Retina (tissue), 1 donor: ENCODE measurements around the gene RPS6KA1.
"Not testable (repeated sequence)": the region's sequence is repeated elsewhere in the genome, so short reads cannot be mapped to it uniquely, and the experiment has no call there.

Experiments used
- DNase-seq: peaks from one replicate; pipeline ENCODE4 v3.0.0-alpha.2; 2016

RPS6KA1 gene

DNA sequence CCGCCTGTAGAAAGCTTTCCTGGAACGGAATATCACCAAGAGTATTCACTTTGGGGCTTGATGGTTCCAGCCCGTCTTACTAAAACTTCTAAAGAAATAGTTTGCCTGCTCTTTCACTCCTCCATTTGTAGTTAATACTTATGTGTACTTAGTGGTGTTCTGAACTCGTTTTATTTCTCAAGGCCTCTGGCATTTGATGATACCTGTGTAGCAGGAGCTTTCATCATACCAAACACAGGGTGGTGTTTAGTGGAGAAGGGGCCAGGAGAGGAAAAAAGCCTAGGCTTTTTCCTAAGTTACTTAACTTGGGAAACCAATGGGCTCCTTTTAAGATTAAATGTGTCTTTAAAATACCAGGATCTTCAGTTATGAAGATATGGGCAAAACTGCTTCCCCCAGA, 74.3 kb downstream of the RPS6KA1 start:
- no peak for DNase-seq

DNA sequence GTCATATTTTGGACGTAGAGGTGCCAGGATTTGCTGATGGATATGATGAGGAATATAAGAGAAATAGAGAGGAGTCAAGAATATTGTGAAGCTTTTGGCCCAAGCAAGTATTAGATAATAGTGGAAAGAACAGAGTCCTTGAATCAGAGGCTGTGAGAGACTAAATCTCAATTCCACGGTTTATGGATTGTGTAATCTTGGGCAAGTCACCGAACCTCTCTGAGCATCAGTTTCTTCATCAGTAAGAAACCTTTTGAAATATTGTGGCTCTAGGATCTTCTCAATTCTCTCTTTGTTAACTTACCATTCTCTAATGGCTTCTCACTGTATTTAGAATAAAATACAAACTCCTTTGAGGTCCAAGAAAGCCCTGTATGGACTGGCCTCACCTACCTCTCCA, 77.6 kb downstream of the RPS6KA1 start:
- no peak for DNase-seq

DNA sequence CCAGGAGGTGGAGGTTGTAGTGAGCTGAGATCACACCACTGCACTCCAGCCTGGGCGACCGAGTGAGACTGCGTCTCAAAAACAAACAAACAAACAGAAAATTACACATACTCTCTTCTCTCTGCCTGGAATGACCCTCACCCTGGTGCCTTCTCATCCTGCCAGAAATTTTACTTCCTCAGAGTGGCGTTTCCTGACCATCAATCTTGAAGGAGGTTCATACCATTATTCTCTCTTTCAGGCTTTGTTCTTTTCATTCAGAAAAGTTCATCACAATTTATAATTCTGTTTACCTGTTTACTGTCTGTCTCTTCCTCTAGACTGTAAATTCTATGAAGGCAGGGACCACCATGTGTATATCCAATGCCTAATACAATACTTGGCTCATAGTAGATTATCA, 79.3 kb downstream of the RPS6KA1 start:
- no peak for DNase-seq

DNA sequence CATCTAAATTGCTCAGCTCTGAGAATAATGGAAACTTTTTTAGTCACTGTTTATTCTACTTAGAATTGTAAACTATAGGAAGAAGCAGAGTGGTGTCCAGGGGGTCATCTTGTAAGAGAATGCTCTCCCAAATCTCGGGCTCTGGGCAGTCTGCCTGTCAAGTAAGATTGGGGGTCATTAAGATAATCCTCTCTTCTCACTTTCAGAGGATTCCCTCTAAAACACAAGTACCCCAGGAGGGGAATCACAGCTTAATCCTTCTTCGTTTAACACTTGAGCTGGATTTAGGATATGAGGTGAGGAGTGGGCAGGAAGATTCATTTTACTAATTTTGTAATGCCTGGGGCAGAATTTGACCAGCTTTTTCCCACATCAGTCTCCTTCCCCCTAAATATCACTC, 81.2 kb downstream of the RPS6KA1 start:
- no peak for DNase-seq

DNA sequence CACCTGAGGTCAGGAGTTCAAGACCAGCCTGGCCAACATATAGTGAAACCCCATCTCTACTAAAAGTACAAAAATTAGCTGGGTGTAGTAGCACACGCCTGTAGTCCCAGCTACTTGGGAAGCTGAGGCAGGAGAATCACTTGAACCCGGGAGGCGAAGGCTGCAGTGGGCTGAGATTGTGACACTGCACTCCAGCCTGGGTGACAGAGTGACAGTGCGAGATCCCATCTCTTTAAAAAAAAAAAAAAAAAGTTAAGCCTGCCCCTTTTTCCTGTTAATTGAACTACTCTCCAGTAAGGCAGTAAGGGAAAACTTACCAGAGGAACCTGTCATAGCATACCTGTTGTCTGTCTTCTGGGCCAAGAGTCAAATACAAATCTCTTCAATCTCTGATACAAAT, 83.1 kb downstream of the RPS6KA1 start:
- not testable (repeated sequence) for DNase-seq

DNA sequence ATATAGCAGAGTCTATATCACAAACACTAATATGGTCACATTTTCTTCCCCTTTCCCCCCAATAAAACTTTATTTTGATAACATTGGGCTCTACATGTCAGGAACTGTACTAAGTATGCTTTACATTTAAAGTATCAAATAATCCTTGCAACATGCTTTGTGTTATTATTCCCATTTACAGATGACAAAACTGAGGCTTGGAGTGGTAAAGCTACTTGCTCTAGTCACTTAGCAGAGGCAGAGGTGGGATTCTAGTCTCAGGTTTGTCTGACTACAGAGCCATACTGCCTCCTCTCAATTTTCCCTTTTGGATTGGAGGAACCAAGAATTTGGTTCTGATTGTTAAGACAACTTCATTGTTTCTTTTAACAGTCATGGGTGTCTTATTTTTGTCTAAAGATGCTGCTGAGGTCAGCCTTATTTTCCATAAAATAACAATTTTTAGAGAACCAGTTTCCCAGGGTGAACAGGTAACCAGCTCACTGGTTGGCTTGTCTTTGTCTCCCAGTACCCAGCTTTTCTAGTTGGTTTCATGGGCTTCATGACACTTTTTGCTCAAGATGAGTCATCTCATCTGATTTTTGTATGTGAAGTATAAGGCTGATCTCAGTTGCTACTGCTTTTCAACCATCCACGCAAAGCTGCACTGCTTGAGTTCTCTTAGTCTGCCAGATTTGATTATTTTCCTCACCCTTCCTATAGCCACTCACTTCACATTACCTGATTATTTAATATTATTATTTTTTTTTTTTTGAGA, 85.3 kb downstream of the RPS6KA1 start:
- DNase-seq = no peak

DNA sequence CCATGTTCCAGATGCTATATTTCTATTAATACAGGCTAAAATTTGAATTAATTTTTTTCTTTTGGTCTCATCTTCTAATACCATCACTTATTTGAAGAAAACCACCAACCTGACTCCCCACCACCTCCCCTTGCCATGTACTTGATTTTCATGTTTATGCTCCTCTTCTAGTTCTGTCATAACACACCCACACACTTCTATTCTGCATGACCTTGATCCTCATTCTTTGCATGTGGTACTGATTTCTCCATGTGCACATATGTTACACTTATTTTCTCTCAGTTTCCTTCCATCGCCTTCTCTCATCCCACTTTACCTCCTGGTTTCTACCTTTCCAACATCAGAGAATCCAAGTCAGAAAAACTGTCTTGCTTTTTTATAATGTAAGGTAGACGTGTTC, 87.3 kb downstream of the RPS6KA1 start:
- DNase-seq = no peak

DNA sequence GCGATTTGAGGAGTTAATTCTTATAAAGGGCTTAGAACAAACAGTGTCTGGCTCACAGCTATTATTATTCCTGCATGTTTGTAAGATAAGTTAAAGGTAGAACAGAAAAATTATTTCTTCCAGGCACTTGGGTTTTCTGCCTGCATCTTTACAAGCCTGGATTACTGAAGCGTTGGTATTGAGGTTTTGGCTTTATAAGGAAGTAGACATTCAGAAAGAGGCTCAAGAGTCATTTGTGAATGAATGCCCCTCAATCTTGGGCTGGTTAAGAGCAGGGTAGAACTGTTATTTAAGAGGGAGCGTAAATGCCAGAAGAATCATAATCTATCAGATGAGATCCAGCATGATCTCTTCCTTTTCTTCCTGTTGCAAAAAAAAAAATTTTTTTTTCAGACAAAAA, 89.0 kb downstream of the RPS6KA1 start:
- no peak for DNase-seq
